T-helper 22 cell (primary cell): Measurements from ENCODE around the gene CDC25A.
"Not testable (repeated sequence)": the region's sequence is repeated elsewhere in the genome, so short reads cannot be mapped to it uniquely, and the experiment has no call there.

Source experiments
- DNase-seq: peaks from one replicate; pipeline ENCODE4 v3.0.0-alpha.2; 2020; ENCODE audit warnings: low read depth

Gene CDC25A

DNA sequence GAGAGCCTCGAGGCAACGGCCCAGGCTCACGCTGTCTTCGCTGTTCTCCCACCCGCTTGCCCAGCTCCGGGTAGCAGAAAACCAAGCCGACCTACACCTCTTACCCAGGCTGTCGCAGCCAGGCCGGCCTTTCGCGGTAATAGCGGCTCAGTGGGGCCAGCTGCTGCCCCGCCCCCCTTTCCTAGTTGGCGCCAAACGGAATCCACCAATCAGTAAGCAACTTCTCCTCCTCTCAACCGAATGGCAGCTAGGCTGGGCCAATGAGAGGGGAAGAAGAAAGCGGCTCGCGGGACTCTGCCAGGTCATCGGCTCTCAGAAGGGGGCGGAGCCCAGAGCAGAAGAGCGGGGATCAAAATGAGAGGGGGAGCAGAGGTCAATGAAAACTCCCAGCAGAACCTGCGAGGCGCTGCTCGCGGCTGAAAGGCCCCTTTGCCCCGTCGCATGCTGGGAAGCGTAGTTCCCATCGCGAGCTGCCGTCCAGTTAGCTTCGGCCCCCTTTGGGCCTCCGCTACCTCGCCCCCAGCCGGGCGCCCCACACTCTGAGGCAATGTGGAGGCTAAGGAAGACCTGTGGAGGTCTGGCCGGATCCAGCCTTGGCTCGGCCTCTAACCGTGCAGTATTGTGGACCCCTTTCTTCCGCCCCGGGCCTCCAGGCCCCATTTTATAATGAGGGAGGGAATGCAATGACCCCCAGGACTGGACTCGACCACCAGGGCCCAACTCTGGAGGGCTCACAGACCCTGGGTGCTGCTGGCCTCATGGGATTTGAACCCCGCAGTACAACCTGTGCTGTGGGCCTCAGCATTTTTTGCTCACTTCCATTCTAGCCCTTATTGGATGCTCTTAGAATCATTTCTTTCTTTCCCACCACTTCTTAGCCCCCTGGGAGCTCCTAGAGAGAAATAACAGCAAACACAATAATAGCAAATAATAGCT is at the start of gene CDC25A:
Gene CDC25A, minus strand, starts transcription at position 152 of the 936 bp plus-strand sequence. CDS start 470 bp downstream, outside the sequence.
- peak; percentile 91 for DNase-seq

DNA sequence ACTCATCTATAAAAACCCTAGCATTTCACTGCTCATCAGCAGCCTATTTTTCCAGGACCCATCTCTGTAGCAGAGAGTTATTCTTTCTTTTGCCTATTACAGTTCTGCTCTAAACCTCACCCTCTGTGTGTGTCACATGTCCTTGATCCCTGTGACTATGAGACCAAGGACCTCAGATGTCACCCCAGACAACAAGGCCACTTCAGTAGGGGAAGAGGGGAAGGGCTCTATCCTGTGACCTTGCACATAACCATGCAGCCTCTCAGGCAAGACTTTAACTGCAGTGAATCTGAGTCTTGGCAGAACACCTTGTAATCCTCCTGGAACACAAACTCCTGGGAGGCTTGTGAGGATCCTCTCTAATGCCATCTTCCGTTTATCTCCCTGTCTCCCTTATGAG is 48.3 kb upstream of the CDC25A start:
- DNase-seq: no peak

DNA sequence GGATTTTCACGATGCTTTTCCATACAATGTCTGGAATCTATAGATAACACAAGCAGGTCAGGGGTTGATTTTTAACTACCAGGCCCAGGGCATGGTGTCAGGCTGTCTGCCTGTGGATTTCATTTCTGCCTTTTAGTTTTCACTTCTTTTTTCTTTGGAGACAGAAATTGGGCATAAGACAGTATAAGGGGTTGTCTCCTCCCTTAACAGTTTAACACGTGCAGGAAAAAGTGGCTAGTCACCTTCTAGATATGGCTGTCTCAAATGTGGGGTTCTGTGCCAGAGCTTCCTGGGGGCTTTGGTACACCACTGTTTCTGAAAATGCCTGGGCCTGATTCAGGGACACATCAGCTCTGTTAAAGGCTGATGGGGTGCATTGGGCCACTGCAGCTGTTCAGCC is 45.3 kb upstream of the CDC25A start:
- DNase-seq: no peak

DNA sequence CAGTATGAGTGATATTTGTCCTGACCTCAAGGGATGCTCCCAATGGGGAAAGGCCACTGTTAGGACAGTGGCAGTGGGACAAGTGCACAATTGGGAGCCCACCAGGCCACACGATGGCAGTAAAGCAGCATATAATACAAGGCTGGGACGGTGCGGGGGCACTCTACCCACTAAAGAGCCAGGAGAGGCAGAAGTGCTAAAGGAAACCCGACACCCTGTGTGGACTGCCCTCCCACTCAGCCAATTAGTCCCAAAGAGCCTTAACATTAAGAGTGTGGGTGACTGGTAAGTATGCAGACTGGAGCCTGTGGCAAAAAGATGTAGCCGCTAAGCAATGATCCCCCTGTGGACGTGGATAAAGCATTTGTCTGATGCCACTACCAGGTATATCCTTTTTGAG is 44.5 kb upstream of the CDC25A start:
- no peak for DNase-seq

DNA sequence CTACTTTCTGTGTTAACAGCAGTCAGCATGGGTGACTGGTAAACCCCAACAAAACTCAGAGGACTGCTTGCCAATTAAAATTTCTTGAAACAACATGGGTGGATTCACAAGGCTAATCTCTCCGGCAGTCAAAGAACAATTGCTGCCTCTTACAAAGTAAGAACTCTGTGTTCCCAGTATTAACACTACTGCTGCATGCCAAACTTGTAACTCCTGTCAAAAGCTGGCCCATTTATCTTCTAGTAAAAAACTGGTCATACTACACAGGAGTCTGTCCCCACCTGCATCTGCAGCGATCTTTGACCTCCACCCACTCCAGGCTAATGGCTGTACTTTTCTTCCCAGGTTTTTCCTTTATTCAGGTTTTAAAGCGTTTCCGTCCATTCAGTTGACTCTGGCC is 44.0 kb upstream of the CDC25A start:
- no peak for DNase-seq

DNA sequence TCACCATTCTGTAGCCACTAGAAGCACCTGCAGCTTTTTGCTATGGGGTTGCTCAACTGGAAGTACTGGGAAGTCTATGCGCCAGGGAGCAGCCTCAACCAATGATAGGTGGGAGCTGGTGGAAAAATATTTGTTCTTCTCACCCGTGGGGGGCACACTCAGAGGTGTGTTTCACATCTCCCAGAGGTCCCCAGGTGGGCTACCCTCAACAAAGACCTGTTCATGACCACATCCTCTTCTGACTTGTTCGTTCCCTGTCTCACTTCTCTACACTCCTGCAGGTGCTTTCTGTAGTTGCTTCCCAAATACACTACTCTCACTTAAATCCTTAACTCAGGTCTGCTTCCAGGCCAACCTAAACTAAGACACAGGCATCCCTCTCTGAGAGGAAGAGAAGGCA is 38.7 kb upstream of the CDC25A start:
- DNase-seq: no peak

DNA sequence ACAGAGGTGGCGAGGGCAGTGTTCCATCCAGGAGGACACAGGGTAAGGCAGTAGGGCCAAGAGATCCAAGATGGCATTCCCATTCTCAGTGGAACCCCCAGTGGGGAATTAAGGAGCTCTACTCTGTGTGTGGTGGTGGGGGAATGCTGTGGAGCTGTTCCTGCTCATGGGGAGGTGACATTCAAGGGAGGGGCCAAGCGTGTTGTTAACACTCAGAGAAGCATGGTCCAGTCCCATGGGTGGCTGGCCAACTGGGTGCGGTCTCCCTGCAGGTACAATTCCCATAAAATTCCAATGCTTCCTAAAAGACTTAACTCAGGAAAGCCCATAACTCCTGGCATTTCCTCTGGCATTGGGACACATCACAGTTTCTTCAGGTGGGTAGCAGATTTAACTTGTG is 37.4 kb upstream of the CDC25A start:
- no peak for DNase-seq

DNA sequence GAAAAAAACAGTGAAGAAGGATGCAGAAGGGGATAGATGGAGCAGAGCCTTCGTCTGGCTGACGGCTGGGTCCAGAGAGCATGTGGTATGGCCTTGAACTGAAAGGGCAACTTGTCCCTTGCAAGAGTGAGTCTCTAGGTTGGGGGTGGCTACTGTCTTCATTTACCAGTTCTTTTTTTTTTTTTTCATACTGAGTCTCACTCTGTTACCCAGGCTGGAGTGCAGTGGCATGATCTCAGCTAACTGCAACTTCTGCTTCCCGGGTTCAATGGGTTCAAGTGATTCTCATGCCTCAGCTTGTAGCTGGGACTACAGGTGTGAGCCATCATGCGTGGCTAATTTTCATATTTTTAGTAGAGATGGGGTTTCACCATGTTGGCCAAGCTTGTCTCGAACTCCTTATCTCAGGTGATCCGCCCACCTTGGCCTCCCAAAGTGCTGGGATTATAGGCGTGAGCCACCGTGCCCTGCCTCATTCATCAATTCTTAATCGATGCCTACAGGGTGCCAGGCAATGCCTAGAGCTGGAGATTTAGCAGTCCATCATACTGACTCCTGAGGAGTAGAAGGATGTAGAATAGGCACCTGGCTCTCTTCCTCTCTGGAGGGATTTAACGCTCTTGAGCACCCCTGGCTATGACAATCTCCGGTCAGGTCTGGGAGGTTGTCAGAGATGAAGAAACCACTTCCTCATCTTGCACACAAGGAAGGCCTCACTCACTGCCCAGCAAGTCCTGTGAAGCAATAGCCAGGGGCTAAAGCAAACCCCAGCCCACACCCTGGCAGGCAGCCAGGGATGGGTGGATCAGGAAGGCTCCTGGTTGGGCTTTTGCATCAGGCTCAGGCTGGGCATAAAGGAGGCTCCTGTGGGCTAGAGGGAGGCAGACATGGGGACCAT is 34.6 kb upstream of the CDC25A start, which contains the start of gene CAMP:
Gene CAMP, plus strand, starts transcription at position 880 of the 898 bp plus-strand sequence. Its CDS starts 17 bp downstream, at position 897.
- no peak for DNase-seq

DNA sequence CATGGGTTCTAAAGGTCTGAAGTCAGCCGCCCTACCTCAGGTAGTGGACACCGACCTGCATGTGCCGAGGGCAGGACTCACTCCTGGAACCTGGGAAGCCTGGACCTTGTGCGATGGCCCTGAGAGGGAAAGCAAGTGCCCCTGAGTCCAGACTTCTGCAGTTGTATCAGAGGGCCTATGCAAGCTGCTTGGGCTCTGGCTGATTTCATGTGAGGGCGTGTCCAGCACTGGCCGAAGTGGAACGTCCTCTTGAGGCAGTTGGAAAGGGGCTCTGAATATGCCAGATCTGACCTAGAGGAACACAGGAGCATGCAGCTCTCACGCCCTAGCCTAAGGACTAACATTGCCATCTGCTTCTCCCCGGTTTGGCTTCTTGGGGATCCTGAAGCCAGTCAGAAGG is 32.5 kb upstream of the CDC25A start:
- no peak for DNase-seq

DNA sequence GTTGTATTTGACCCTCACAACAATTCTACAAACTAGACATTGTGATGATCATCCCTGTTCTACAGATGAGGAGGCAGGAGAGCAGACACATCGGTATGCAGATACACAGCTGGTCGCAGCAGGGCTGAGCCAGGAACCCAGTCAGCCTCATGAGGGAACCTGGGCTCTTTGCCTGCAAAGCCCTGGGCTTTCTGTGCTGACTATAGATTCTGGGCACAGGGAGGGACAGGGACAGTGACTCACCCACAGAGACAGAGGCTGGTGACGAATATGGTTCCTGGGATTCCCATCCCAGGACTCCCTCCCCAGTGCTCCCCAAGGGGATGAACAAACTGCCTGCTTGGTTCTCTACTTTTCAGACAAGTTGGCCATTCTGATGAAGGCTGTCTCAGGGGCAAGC is 31.3 kb upstream of the CDC25A start:
- no peak for DNase-seq

DNA sequence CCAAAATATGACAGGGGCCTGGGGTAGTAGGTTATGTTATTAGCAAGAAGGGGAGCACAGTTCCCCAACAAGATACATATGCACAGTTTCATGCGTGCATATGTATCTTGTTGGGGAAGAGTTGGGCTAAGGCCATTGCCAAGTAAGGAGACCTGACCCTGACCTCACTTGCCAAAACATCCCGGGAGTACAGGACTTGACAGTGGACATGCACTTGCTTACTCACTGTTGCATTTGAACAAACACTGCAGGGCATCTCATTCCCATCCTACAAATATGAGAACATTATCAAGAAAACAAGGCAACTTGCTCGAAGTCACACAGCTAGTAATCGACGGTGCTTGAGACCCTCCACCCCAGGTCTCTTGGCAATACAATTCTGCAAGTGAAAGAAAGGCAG is 30.3 kb upstream of the CDC25A start:
- no peak for DNase-seq

DNA sequence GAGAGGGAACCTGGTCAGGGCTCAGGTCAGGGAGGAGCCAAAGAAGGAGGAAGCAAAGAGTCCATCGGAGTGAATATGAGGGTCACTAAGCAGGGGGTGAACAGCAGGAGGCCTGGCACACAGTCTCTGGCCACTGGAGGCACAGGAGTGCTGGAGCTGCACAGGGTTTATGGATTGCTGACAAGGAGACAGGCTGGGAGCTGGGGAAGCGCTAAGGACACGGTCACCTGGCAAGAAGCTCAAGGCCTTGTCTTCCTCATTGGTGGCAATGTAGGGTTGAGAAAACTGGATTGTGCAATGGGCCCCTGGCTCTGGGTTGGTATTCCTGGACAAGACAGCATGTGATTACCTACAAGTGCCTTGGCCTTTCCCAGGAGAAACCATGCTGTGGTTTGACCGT is 29.2 kb upstream of the CDC25A start:
- no peak for DNase-seq

DNA sequence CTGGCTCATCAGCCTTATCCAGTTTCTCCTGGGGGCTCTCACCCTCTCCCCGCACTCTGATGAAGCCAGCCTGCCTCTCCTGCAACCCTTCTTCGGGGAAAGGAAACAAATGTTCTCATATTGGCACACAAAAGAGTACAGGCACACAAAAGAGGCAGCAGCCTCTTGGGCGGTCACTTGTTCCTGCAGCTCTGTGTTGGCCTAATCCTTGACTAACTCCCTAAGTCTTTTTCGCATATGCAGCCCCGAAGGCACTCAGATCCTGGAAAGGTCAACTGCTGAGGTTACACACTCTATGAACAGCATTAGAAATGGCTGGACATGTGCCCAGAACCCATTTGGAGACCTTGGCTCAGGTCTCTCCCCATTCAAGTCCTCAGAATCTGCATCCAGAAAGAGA is 27.7 kb upstream of the CDC25A start:
- DNase-seq: no peak

DNA sequence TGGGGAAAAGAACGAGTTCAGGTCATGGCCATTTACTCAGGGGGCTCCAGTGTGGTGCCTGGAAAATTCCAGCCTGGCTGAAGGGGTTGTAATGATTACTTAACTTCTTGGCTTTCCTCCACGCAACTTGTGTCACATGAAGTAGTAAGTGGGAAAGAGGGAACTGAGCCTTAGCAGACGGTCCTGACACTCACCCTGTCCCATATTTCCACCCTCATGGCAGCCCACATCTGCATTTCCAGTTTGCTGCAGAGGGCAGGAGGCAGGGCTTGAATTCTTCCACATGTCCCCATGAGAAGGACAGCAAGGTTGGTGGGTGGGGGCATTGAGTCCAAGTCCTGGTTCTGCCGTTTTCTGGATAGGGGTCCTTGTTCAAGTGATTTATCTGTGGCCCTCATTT is 27.2 kb upstream of the CDC25A start:
- DNase-seq: no peak

DNA sequence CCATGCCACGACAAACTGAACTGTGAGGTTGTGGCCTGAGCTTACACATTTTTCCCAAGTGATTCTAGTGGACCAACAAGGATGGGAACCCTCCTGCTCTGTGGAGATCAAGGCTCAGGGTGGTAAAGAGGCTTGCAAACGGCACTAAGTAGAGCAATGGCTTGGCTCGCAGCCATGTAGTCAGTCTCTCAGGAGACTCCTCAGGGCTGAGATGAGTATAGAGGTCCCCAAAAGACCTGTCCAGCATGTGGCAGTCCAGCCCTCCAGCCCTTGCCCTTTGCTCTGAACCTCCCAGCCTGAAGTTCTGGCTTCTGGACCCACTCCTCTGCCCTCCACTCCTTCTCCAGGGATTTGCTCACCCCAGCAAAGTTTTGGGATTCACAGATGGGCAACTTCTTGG is 26.8 kb upstream of the CDC25A start:
- no peak for DNase-seq

DNA sequence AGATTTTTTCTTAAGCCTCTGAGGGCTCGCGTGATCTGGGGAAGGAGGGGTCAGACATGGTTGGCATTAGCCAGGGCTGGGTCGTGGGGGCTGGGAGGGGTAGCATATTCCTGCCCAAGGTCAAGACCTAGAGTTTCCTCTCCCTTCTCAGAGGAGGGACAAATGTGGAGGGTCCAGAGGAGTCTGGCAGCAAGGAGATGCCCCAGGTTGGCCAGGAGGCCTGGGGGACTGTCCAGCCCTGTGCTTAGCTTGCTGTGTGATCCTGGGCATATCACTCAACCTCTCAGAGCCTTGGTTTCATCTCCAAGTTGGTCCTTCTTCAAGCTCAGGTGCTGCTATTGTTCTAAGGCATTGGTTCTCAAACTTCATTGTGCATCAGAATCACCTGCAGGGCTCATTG is 26.0 kb upstream of the CDC25A start:
- no peak for DNase-seq

DNA sequence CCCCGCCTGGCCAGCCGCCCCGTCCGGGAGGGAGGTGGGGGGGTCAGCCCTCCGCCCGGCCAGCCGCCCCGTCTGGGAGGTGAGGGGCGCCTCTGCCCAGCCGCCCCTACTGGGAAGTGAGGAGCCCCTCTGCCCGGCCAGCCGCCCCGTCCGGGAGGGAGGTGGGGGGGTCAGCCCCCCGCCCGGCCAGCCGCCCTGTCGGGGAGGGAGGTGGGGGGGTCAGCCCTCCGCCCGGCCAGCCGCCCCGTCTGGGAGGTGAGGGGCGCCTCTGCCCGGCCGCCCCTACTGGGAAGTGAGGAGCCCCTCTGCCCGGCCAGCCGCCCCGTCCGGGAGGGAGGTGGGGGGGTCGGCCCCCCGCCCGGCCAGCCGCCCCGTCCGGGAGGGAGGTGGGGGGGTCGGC is 23.6 kb upstream of the CDC25A start:
- not testable (repeated sequence) for DNase-seq

DNA sequence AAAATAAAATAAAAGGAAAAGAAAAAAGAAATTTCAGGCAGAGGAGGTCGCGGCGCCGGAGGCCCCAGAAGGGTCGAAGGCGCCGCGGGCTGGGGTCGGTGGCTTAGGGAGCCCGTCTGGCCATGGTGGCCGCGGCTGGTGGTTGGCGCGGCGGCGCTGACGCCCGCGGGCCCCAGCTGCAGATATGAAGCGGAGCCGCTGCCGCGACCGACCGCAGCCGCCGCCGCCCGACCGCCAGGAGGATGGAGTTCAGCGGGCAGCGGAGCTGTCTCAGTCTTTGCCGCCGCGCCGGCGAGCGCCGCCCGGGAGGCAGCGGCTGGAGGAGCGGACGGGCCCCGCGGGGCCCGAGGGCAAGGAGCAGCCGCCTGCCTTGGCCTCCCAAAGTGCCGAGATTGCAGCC is 22.3 kb upstream of the CDC25A start:
- DNase-seq: not testable (repeated sequence)

DNA sequence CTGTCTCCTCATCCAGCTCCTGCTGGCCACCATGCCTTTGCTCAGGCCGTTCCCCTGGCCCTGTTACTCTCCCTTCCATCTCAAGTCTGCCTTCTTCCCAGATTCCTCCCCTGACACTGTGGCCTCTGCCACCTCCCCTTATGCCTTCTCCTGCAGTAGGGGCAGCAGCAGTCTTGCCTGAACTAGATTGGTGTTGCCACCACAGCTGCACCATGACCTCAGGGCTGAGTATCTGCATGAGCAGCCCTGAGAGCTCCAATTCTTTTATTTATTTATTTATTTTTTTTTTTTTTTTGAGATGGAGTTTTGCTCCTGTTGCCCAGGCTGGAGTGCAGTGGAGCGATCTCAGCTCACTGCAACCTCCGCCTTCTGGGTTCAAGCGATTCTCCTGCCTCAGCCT is 21.2 kb upstream of the CDC25A start:
- DNase-seq: no peak

DNA sequence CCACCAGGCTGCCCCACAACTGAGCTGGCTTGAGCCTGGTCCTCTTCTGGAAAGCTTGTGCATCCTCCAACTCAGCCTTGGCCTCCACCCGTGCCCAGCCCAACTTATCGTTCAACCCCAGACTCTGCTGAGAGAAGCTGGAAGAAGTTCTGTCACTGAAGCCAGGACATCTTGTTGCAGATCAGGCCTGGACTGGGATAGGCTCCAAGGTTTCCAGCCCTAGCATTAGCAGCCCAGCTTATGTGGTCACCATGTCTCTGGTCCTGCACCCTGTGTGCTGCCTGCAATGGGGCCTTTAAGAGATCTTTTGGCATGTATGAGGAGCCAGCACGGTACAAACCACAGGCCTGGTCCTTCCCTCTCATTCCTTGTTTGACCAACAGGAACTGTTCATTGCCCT is 19.9 kb upstream of the CDC25A start:
- DNase-seq: no peak

DNA sequence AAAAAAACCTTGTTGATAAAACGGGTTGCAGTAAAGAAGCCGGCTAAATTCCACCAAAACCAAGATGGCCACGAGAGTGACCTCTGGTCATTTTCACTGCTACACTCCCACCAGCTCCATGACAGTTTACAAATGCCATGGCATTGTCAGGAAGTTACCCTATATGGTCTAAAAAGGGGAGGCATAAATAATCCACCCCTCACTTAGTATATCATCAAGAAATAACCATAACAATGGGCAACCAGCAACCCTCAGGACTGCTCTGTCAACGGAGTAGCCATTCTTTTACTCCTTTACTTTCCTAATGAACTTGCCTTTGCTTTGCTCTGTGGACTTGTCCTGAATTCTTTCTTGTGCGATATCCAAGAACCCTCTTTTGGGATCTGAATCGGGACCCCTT is 14.4 kb upstream of the CDC25A start:
- DNase-seq: no peak

DNA sequence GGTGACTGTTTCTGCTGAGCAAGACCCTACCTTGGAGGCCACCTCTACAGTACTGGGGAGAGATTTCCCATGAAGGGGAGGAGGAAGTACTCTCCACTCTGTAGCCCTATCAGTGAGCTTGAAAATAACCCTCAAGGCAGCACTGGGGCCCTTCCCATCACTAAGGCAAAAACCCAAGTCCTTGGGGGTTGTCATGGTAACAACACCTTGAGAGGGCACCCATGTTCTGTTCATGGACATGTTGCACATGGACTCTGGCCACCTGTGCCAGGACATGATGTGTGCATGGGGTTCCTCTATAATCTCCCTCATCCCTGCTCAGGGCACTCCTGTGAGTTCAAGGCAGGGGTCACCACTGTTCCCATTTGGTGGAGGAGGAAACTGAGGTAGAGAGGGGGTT is 10.9 kb upstream of the CDC25A start:
- no peak for DNase-seq

DNA sequence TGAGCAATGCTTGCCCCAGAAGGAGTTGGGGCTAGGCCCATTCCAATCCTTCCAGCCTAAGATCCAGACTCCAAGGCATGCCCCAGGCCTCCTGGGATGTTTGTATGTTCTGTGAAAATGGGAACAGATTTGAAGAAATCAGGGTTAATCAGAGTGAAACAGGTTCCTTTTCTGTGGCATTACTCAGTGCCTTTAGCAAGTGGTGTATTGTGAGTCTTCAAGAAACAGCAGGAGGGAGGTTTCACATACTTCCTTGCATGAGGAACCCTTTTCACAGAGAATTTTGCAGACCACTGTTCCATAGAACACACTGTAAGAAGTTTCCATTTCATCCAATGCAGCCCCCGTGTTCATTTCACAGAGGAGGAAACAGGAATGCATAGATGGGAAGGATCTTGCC is 8.4 kb upstream of the CDC25A start:
- no peak for DNase-seq
